Medulla oblongata (tissue), 1 donor: ENCODE results near the gene RAD51B.
"Not testable (repeated sequence)": the region's sequence is repeated elsewhere in the genome, so short reads cannot be mapped to it uniquely, and the experiment has no call there.

Experiments
- DNase-seq: peaks from one replicate; pipeline ENCODE4 v3.0.0-alpha.2; 2015; ENCODE audit errors: extremely low spot score

RAD51B gene

DNA sequence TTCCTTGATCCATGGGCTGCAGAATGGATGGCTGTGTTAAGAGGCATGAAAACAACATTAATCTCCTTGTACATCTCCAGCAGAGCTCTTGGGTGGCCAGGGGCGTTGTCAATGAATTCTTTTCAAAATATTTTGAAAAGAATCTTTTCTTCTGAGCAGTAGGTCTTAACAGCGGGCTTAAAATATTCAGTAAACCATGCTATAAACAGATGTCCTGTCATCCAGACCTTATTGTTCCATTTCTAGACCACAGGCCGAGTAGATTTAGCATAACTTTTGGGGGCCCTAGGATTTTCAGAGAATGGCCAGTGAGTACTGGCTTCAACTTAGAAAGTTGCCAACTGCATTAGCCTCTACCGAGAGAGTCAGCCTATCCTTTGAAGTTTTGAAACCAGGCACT, 130.2 kb downstream of the RAD51B start:
- DNase-seq, result no peak

GRCh38 chr14:67950386-67950785, 130.8 kb downstream of the RAD51B start:
- no peak for DNase-seq

DNA sequence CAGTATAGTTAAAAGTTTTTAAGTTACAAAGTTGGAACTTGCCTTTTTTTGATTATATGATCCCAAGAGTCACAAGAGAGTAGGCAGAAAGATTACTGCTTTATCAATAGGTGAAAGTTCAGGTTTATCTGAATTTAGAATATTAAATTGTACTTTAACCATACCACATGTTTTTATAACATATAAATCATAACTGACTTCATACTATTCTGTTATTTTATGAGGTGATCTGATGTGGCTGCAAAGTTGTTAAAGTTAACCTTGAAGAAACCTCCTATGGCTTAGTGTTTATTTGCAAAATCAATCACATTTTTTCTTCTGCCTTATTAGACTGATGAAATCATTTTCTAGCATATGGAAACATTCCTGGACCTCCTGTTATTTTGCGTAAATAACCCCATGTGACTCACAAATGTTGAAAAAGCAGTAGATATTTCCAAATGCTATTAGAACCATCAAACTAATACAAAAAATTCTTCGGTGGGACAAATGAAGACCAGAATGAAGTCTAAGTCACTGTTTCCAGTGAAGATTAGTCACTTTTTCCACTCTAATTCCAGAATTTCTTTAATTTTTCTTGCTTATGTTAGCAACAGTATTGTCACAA, 132.1 kb downstream of the RAD51B start:
- no peak for DNase-seq

DNA sequence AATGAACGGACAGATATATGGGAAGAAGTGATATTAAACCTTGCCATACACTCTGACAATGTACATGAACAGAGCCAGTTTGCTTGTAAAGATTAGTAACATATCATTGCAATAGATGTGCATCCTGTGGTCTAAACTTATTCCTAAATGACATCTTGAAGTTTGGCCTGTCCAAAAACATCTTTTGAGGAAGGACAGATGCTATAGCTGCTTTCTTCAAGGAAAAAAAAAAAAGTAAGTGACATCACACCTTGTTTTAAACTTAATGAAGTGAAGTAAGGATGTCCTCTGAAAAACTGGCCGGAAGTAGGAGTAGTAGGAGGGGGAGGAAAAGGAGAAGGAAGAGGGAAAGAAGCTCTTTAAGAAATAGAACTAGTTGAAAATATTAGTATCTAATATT, 132.8 kb downstream of the RAD51B start:
- no peak for DNase-seq

GRCh38 chr14:67952786-67953185, 133.2 kb downstream of the RAD51B start:
- DNase-seq, result no peak

GRCh38 chr14:67955261-67955660, 135.7 kb downstream of the RAD51B start:
- no peak for DNase-seq

GRCh38 chr14:67957946-67958345, 138.4 kb downstream of the RAD51B start:
- no peak for DNase-seq

- no peak for DNase-seq
Observed at GRCh38 chr14:67961676-67962075, 142.1 kb downstream of the RAD51B start.

DNA sequence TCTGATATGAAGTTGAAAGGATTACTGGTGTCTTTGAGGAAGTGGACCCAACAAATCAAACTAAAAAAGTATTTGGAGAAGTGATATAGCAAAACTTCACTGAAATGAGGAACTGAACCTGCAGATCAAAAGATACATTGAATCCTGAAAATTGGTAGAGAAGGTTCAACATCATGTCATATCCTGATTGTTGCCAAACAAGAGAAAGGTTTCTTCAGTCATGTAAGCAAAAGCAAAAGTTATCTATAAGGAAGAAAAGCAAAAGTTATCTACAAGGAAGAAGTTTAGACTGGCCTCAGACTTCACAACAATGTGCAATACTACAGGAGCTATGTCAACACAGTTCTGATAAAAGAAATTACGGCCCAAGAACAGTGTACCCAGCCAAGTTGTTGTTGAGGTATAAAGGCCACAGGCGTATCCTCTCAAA, 142.7 kb downstream of the RAD51B start:
- peak; percentile 50 for DNase-seq

- DNase-seq, result no peak
Observed at GRCh38 chr14:67963545-67963944, 144.0 kb downstream of the RAD51B start.

- no peak for DNase-seq
Observed at GRCh38 chr14:67963960-67964812, 144.6 kb downstream of the RAD51B start.

DNA sequence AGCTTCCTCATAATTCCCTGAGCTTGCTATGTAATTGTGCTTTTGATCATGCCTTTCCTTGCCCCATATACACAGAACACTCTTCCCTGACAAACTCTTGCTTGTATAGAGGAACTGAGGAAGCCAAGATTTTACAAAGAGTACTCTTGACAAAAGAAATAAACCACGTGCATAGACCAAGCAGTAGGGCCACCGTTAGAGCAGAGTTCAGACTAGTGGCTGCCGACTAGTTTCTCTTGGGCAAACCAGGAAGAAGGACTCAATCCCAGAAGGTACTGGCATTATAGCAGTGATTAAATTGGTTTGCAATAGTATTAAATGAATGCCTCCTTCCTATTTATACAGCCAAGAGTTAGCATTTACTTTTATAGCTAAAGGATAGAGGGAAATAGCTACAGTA, 146.1 kb downstream of the RAD51B start:
- DNase-seq, result no peak

DNA sequence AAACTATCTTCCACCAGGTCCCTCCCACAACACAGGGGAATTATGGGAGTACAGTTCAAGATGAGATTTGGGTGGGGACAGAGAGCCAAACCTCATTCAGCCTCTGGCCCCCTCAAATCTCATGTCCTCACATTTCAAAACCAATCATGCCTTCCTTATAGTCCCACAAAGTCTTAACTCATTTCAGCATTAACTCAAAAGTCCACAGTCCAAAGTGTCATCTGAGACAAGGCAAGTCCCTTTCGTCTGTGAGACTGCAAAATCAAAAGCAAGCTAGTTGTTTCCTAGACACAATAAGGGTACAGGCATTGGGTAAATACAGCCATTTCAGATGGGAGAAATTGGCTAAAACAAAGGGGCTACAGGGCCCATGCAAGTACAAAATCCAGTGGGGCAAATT, 147.6 kb downstream of the RAD51B start:
- DNase-seq, result no peak

DNA sequence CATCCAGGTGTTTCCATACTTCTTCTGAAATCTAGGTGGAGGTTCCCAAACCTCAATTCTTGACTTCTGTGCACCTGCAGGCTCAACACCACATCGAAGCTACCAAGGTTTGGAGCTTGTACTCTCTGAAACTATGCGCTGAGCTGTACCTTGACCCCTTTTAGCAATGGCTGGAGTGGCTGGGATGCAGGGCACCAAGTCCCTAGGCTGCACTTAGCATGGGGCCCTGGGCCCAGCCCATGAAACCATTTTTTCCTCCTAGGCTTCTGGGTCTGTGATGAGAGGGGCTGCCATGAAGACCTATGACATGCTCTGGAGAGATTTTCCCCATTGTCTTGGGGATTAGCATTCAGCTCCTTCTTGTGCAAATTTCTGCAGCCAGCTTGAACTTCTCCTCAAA, 148.4 kb downstream of the RAD51B start:
- DNase-seq, result not testable (repeated sequence)

- no peak for DNase-seq
Observed at GRCh38 chr14:67970923-67971322, 151.3 kb downstream of the RAD51B start.

- DNase-seq, result no peak
Observed at GRCh38 chr14:67971627-67972625, 152.3 kb downstream of the RAD51B start.

- DNase-seq, result no peak
Observed at GRCh38 chr14:67973436-67973835, 153.9 kb downstream of the RAD51B start.

DNA sequence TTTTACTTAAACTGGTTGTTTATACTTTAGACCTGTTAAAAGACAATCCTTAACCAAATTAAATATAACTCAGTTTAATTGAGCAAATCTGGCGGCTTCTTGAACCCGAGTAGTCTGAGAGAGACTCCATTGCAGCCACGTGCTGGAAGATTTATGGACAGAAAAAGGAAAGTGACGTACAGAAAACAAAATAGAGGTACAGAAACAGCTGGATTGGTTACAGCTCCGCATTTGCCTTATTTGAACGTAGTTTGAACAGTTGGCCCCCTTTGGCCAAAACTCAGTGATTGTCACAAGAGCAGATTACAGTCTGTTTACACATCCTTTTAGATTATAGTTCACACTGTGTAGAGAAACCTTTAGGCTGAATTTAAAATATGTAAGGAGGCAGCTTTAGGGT, 155.9 kb downstream of the RAD51B start:
- no peak for DNase-seq

DNA sequence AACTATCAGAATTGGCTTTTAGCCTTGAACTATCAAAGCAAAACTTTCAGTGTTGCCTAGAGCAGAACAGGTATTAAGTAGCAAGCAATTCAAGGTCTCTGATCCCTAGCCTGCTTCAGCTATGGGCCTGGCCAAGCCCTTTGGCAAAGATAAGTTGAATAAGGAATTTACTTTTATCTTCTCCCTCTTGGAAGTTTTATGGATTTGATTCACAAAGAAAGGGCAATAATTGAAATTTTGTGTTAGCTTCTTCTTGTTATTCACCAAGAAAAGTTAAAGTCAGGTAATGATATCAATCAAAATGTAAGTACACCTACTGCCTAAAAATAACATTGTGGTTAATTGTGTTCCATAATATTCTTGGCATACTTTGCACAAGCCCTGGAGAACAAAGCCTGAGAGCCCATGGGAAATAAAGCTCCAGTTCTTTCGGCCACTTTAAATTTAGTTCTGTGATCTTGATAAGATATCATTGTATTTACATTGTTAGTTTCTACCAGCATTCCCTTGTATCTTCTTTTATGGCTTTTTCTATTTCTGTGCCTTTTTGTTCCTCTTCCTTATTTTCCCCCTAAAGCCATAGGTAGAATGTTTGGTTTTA, 158.0 kb downstream of the RAD51B start:
- DNase-seq, result no peak

DNA sequence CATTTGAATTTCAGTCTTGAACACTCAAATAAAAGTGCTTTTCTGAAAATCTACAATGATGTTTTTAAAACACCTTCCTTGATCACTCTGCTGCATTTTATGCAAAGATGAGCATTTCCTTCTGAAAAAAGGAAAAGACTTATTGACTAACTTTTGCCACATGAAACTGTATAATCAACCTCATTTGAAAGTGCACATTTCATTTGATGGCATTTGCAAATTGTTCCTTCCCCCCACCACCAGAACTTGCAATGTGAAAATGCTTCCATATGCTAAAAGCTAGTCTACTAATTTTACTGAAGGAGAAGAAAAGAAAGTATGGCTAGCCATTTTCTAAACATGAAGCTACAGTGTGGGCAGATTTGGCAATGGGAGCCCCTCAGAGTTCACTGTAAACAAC, 159.2 kb downstream of the RAD51B start:
- DNase-seq, result no peak

- no peak for DNase-seq
Observed at GRCh38 chr14:67982711-67983608, 163.4 kb downstream of the RAD51B start.
